DOHH2 (cell line): Measurements from ENCODE around the gene ASPM.

ENCODE experiments used
- H3F3A ChIP-seq: fragments of 200-600 bp; sonication (generic), shearing (Covaris generic); 2 replicates; pipeline ENCODE4 v1.6.0; 2016; ENCODE audit warnings: antibody characterized with exemption, mild to moderate bottlenecking; ENCODE audit not compliant: control insufficient read depth, insufficient read depth
- H3K27ac ChIP-seq: fragments of 200-600 bp; sonication (generic); 2 replicates; pipeline ENCODE4 v1.5.1; 2014; ENCODE audit warnings: low read depth, mild to moderate bottlenecking, low read length, moderate library complexity
- H3K27me3 ChIP-seq: fragments of 200-600 bp; sonication (generic); 2 replicates; pipeline ENCODE4 v1.6.1; 2014; ENCODE audit warnings: mild to moderate bottlenecking, low read length, mixed read lengths; ENCODE audit not compliant: control insufficient read depth
- H3K36me3 ChIP-seq: fragments of 200-600 bp; sonication (generic); 2 replicates; pipeline ENCODE4 v1.6.1; 2014; ENCODE audit warnings: mild to moderate bottlenecking, low read length, moderate library complexity, mixed read lengths; ENCODE audit not compliant: control insufficient read depth
- H3K4me1 ChIP-seq: fragments of 200-600 bp; sonication (generic); 2 replicates; pipeline ENCODE4 v1.6.1; 2014; ENCODE audit warnings: mild to moderate bottlenecking, low read length, mixed read lengths; ENCODE audit not compliant: control insufficient read depth
- H3K4me2 ChIP-seq: fragments of 200-600 bp; sonication (generic); 2 replicates; pipeline ENCODE4 v1.6.0; 2014; ENCODE audit warnings: mild to moderate bottlenecking, low read length, moderate library complexity
- H3K4me3 ChIP-seq: fragments of 200-600 bp; sonication (generic); 2 replicates; pipeline ENCODE4 v1.5.1; 2014; ENCODE audit warnings: mild to moderate bottlenecking, low read length, mixed read lengths
- H3K79me2 ChIP-seq: fragments of 200-600 bp; sonication (generic); 2 replicates; pipeline ENCODE4 v1.6.1; 2014; ENCODE audit warnings: mild to moderate bottlenecking, low read length, mixed read lengths; ENCODE audit not compliant: control insufficient read depth
- H3K9me2 ChIP-seq: fragments of 200-600 bp; sonication (generic); replicated peaks from 2 replicates; pipeline ENCODE4 v1.6.1; 2014; ENCODE audit warnings: mild to moderate bottlenecking, low read length, mixed read lengths; ENCODE audit not compliant: control insufficient read depth
- H3K9me3 ChIP-seq: fragments of 200-600 bp; sonication (generic); 2 replicates; pipeline ENCODE4 v1.6.1; 2014; ENCODE audit warnings: antibody characterized with exemption, low read length, mixed read lengths; ENCODE audit not compliant: control insufficient read depth, insufficient read depth
- H4K20me1 ChIP-seq: fragments of 200-600 bp; sonication (generic); 2 replicates; pipeline ENCODE4 v1.6.0; 2014; ENCODE audit warnings: low read depth, mild to moderate bottlenecking, antibody characterized with exemption, low read length, moderate library complexity; ENCODE audit not compliant: control insufficient read depth, insufficient read depth
- EZH2phosphoT487 ChIP-seq: fragments of 200-600 bp; sonication (generic); IDR thresholded peaks from 2 replicates; pipeline ENCODE4 v1.6.1; 2017; ENCODE audit warnings: borderline replicate concordance, mild to moderate bottlenecking, antibody characterized with exemption, low read length, moderate library complexity, mixed read lengths
- TF ChIP-seq, protein P1 (sequence below): fragments of 200-600 bp; sonication (generic); IDR thresholded peaks from one replicate; pipeline ENCODE4 v1.5.1; 2014; ENCODE audit warnings: antibody characterized with exemption, mild to moderate bottlenecking, low read depth, low read length; ENCODE audit not compliant: poor library complexity, severe bottlenecking

The ASPM gene

DNA sequence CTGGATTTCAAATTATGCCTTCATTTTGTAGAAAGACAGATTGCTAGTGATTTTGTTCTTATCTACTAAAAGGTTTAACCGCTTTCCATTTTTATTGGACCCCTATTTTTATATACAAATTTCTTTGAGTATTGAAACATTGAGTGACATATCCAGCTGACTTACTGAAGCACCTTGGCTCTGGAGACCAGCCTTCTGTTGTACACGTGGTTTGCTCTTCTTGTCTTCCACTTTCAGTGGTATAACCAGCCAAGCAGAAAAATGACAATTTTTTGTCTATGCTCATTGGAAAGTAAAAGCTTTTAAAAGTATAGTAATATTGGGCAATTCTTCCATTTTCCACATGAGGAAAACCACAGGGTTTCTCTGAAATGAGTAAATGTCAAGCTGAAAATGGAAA, 83.8 kb downstream of the ASPM start:
- Histone ChIP-seq H3K9me3 (no peaks in the 10 kb centered on the region), H3K9me2 (no peaks in the 10 kb centered on the region), H3K36me3 (no peaks in the 10 kb centered on the region), H3K27ac (no peak overlapping the region), H3K4me2 (no peak overlapping the region), H4K20me1 (no peaks in the 10 kb centered on the region), H3F3A (no peaks in the 10 kb centered on the region), H3K79me2 (no peaks in the 10 kb centered on the region), H3K4me3 (no peak overlapping the region), H3K27me3 (0 out of 2 replicates have a peak, but pooled peaks cover 3% of the 10 kb centered on the region), H3K4me1 (no peaks in the 10 kb centered on the region)
- TF ChIP-seq EZH2phosphoT487 = no peak
- TF ChIP-seq, protein P1, sequence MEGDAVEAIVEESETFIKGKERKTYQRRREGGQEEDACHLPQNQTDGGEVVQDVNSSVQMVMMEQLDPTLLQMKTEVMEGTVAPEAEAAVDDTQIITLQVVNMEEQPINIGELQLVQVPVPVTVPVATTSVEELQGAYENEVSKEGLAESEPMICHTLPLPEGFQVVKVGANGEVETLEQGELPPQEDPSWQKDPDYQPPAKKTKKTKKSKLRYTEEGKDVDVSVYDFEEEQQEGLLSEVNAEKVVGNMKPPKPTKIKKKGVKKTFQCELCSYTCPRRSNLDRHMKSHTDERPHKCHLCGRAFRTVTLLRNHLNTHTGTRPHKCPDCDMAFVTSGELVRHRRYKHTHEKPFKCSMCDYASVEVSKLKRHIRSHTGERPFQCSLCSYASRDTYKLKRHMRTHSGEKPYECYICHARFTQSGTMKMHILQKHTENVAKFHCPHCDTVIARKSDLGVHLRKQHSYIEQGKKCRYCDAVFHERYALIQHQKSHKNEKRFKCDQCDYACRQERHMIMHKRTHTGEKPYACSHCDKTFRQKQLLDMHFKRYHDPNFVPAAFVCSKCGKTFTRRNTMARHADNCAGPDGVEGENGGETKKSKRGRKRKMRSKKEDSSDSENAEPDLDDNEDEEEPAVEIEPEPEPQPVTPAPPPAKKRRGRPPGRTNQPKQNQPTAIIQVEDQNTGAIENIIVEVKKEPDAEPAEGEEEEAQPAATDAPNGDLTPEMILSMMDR = no peak

DNA sequence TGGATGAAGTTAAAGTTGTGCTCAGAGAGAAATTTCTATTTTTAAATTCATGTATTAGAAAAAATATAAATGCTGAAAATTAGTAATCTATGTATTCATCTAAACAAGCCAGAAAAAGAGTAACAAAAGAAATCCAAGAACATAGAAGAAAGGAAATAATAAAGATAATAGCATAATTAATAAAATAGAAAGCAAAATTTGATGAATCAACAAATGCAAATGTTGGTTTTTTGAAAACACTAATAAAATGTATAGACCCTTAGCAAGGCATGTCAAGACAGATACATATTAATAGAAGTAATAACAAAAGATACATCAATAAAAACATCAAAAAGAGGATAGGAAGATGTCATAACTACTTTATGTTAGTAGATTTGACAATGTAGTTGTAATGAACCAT, 97.4 kb downstream of the ASPM start:
- no peaks in the 10 kb centered on the region for H3K27me3 ChIP-seq
- no peaks in the 10 kb centered on the region for H4K20me1 ChIP-seq
- H3F3A ChIP-seq = no peaks in the 10 kb centered on the region
- no peaks in the 10 kb centered on the region for H3K9me3 ChIP-seq
- no peak overlapping the region for H3K27ac ChIP-seq
- H3K4me2 ChIP-seq = no peak overlapping the region
- H3K36me3 ChIP-seq = no peaks in the 10 kb centered on the region
- H3K79me2 ChIP-seq = no peaks in the 10 kb centered on the region
- no peaks in the 10 kb centered on the region for H3K4me1 ChIP-seq
- no peak overlapping the region for H3K4me3 ChIP-seq
- TF ChIP-seq, protein P1 = no peak
- no peak for TF ChIP-seq EZH2phosphoT487
- no peaks in the 10 kb centered on the region for H3K9me2 ChIP-seq

DNA sequence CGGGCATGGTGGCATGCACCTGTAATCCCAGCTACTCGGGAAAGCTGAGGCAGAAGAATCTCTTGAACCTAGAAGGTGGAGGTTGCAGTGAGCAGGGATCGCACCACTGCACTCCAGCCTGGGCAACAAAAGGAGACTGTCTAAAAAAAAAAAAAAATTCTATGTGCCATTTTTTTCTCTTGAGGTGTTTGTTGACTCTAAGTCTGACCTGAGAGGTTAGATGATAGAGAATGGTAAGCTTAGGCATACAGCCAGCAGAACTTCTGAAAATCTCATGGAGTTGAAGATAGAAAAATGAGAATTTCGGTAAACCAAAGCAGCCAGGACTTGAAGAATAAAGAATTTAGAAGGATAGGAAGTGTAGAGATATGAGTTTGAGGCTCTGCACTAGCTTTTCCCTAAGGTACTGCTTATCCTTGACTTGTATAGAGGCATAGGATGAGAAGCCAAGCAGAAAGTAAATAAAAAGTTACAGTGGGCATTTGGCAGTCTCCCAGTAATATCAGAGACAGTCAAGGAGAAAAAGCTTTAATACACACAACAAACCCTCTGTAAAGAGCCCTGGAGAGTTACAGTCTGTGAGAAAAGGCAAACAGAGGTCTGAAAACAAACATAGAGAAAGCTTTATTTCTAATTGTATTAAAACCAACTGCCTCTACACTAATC, 103.7 kb downstream of the ASPM start:
- no peaks in the 10 kb centered on the region for H3K4me1 ChIP-seq
- H3F3A ChIP-seq = no peaks in the 10 kb centered on the region
- H3K27ac ChIP-seq = no peak overlapping the region
- no peaks in the 10 kb centered on the region for H3K79me2 ChIP-seq
- H3K9me2 ChIP-seq = no peaks in the 10 kb centered on the region
- no peaks in the 10 kb centered on the region for H3K9me3 ChIP-seq
- no peak overlapping the region for H3K4me2 ChIP-seq
- H3K27me3 ChIP-seq = no peaks in the 10 kb centered on the region
- no peaks in the 10 kb centered on the region for H3K36me3 ChIP-seq
- TF ChIP-seq, protein P1 = no peak
- TF ChIP-seq EZH2phosphoT487 = no peak
- H4K20me1 ChIP-seq = no peaks in the 10 kb centered on the region
- H3K4me3 ChIP-seq = no peak overlapping the region
